Measurements from ENCODE around the gene LRRN4.

The LRRN4 gene

GRCh38 chr20:6053776-6054688 lies at the start of gene LRRN4:
TSS of gene LRRN4 (minus strand) at chr20:6054060. CDS start at chr20:6052799, 1,261 bp downstream.
- DNase-seq, result no peak

GRCh38 chr20:6103301-6103700 lies 49.4 kb upstream of the LRRN4 start:
- DNase-seq, result no peak

- no peak for DNase-seq
Observed at GRCh38 chr20:6101346-6101745, 47.5 kb upstream of the LRRN4 start.

- DNase-seq, result no peak
Observed at GRCh38 chr20:6100246-6100645, 46.4 kb upstream of the LRRN4 start.

GRCh38 chr20:6099819-6100218 lies 46.0 kb upstream of the LRRN4 start:
- no peak for DNase-seq

- no peak for DNase-seq
Observed at GRCh38 chr20:6095409-6095808, 41.5 kb upstream of the LRRN4 start.

- no peak for DNase-seq
Observed at GRCh38 chr20:6094565-6094964, 40.7 kb upstream of the LRRN4 start.

GRCh38 chr20:6094063-6094462 lies 40.2 kb upstream of the LRRN4 start:
- DNase-seq, result no peak

GRCh38 chr20:6091661-6092060 lies 37.8 kb upstream of the LRRN4 start:
- no peak for DNase-seq

GRCh38 chr20:6086868-6087267 lies 33.0 kb upstream of the LRRN4 start:
- no peak for DNase-seq

GRCh38 chr20:6083926-6084325 lies 30.1 kb upstream of the LRRN4 start:
- DNase-seq, result no peak

- DNase-seq, result no peak
Observed at GRCh38 chr20:6081236-6081635, 27.4 kb upstream of the LRRN4 start.

GRCh38 chr20:6079016-6079415 lies 25.2 kb upstream of the LRRN4 start:
- no peak for DNase-seq

- no peak for DNase-seq
Observed at GRCh38 chr20:6075428-6076219, 21.8 kb upstream of the LRRN4 start.

GRCh38 chr20:6074784-6075183 lies 20.9 kb upstream of the LRRN4 start:
- DNase-seq, result no peak

- no peak for DNase-seq
Observed at GRCh38 chr20:6074145-6074561, 20.3 kb upstream of the LRRN4 start.

- DNase-seq, result no peak
Observed at GRCh38 chr20:6070829-6071695, 17.2 kb upstream of the LRRN4 start.

GRCh38 chr20:6069669-6070068 lies 15.8 kb upstream of the LRRN4 start:
- no peak for DNase-seq

- no peak for DNase-seq
Observed at GRCh38 chr20:6067763-6068318, 14.0 kb upstream of the LRRN4 start.

- DNase-seq, result no peak
Observed at GRCh38 chr20:6066582-6066981, 12.7 kb upstream of the LRRN4 start.

- no peak for DNase-seq
Observed at GRCh38 chr20:6061544-6061943, 7.7 kb upstream of the LRRN4 start.

GRCh38 chr20:6060213-6060612 lies 6.4 kb upstream of the LRRN4 start:
- DNase-seq, result no peak

Data from NCI-H1417 treated with DMSO at 0.1 percent for 48 hours (cell line).